EL (cell line): ENCODE measurements around the gene VAMP1.
"Not testable (repeated sequence)": the region's sequence is repeated elsewhere in the genome, so short reads cannot be mapped to it uniquely, and the experiment has no call there.

ENCODE experiments used
- DNase-seq: peaks from one replicate; pipeline ENCODE4 v3.0.0-alpha.2; 2016

VAMP1 gene

DNA sequence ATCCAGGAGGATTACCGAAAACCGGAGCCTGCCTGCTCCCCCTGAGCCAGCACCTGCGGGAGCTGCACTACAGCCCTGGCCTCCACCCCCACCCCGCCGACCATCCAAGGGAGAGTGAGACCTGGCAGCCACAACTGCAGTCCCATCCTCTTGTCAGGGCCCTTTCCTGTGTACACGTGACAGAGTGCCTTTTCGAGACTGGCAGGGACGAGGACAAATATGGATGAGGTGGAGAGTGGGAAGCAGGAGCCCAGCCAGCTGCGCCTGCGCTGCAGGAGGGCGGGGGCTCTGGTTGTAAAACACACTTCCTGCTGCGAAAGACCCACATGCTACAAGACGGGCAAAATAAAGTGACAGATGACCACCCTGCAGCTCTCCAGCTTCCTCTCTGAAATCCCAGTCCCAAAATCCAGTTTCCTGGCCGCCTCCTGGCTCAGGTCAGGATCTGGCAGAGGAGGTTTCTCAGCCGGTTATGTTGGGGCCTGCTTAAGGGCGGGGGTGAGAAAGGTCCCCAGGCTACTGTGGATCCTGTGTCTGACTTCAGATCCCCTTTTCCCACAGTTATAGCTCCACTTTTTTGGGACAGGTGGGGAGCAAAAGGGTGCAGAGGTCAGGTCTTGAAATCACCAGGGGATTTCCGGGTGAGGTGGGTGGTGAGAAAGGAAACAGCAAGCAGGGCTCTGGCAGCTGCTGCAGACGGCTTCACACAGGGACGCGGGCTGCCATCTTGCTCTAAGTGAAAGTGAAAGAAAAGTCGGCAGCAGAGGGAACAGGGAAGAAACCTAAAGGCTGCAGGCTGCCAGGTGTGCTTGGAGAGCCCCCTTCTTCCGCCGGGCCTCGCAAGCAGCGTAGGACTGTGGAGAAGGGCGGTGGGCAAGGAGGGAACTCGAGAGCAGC, 18.9 kb downstream of the VAMP1 start, which contains the start of gene TAPBPL:
TSS of gene TAPBPL (plus strand) at position 695 of the 897 bp plus-strand sequence. CDS start 207 bp downstream, outside the sequence.
- peak; percentile 85 for DNase-seq

- no peak for DNase-seq
These were observed 19.6 kb downstream of the VAMP1 start for GRCh38 chr12:6450869-6451347.

- no peak for DNase-seq
These were observed 20.2 kb downstream of the VAMP1 start for GRCh38 chr12:6450091-6450868.

DNA sequence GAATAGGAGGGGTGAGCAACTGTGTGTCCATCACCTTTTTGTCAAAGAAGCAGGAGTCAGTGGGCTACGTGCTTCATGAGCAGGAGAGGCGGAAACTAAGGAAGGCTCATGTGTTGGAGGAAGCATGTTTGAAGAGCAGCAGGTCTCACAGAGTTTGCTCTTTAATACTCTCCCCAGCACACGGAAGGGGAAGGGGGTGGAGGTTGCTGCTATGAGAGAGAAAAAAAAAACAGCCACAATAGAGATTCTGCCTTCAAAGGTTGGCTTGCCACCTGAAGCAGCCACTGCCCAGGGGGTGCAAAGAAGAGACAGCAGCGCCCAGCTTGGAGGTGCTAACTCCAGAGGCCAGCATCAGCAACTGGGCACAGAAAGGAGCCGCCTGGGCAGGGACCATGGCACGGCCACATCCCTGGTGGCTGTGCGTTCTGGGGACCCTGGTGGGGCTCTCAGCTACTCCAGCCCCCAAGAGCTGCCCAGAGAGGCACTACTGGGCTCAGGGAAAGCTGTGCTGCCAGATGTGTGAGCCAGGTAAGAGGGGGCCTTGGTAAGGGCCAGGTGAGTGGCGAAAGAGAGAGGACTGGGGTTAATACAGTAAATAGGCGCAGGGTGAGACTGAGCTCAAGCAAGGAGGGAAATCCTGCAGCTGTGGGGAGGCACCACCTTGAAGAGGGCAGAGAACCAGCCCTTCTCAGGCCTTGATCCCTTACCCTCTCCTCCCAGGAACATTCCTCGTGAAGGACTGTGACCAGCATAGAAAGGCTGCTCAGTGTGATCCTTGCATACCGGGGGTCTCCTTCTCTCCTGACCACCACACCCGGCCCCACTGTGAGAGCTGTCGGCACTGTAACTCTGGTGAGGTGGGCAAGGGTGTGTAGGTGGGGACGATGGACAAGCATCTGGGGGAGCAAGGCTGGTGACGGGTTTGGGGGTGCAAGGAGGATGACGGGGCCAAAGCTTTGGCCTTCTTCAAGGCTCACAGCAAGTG, 25.5 kb downstream of the VAMP1 start, which contains the start of gene CD27:
TSS of gene CD27 (plus strand) at position 252 of the 985 bp plus-strand sequence. CDS start at position 393, 141 bp downstream.
- DNase-seq = no peak

DNA sequence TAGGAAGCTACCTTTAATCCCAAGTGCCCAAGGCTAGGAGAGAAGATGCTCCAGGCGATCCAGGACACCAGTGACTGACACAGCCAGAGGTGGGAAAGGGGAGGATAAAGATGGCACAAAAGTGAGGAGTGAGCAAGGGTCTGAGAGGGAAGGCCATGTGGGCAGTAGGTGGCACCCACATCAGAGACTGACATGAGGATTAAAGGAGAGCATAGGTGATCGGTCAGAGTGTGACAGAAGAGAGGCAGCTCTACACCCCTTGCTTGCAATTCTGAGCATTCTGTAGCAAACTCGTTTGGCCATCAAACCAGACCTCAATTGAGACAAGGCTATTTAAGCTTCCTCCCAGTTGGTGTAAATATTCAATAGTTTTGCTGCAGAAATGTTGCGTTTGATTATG, 26.4 kb downstream of the VAMP1 start:
- DNase-seq = no peak

DNA sequence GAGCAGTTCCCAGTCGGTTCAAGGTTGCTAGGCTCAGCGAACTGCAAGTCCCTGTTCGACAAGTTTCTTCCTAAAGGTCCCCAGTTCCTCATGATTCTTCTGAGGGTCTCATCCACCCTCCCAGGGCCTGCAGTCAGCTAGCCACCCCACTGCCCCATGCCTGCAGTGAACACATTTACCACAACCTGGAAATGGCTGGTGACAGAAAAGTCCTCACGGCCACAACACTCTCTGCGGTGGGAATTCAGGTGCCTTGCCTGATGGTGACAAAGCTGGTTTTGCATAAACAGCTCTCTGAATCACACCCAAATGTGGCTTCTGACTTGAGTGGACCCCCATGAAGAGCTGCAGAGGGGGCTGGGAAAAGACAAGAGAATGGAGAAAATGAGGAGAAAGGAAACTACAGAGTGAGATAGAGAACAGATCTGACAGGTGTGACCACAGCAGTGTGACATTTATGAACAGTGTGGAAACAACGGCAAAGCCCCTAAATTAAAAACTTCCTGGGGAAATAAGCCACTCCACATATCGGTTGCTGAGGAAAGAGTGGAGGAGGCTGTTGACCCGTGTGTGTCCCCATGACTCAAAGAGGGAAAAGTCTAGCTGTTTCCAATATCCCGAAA, 27.0 kb downstream of the VAMP1 start:
- no peak for DNase-seq

DNA sequence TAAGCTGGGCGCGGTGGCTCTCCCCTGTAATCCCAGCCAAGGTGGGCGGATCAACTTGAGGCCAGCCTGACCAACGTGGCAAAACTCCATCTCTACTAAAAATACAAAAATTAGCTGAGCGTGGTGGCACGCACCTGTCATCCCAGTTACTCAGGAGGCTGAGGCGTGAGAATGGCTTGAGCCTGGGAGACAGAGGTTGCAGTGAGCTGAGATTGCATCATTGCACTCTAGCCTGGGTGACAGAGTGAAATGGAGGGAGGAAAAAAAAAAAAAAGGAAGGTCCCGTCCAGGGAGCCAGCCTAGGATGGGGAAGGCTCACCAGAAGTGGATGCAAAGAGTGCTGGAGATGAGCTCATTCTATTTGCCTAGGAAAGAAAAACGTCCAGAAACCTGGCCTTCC, 27.6 kb downstream of the VAMP1 start:
- DNase-seq = no peak

GRCh38 chr12:6440391-6440790, 30.1 kb downstream of the VAMP1 start:
- no peak for DNase-seq

GRCh38 chr12:6438345-6438744, 32.1 kb downstream of the VAMP1 start:
- no peak for DNase-seq

DNA sequence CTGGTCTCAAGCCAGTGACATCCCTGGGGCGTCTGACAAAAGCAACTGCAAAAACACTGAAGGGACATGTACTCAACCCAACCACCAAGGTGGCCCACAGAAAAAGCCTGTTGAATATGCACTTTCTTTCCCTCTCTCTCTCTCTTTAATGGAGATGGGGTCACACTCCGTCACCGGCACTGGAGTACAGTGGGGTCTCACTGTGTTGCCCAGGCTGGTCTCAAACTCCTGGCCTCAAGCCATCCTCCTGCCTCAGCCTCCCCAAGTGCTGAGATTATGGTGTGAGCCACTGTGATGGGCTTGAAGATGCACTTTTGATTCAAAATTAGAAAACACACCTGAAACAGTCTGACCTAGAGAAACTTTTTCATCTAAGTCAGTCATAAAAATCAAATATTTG, 32.9 kb downstream of the VAMP1 start:
- no peak for DNase-seq

DNA sequence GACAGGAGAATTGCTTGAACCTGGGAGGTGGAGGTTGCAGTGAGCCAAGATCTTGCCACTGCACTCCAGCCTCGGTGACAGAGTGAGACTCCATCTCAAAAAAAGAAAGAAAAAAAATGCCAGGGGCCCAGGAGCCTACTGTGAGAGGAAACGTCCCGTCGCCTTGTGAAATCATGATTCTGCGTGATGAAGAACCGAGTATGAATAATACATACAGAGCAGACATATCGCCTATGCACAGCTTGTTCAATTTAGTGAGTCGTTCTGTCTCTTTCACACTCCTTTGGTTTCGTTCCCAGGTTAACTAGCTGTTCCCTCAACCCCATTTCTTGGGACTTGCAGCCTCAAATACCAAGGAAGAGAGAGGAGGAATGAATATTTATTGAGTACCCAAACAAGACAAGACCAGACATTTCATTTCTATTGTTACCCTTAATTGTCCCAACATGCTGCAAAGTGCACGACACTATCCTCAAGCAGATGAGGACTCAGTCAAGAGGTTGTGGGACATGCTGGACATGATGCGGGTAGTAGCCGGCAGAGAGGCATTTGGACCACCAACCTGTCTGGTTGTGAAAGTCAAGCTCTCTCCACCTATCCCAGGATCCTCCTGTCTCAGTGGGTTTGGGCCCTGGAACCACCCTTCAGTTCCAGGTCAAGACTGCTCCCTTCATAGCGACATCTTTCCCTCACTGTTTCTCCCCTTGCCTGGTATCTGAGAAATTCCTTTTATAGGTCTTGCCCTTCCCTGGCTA, 34.3 kb downstream of the VAMP1 start:
- no peak for DNase-seq

- DNase-seq = no peak
These were observed 36.0 kb downstream of the VAMP1 start for GRCh38 chr12:6434205-6435140.

DNA sequence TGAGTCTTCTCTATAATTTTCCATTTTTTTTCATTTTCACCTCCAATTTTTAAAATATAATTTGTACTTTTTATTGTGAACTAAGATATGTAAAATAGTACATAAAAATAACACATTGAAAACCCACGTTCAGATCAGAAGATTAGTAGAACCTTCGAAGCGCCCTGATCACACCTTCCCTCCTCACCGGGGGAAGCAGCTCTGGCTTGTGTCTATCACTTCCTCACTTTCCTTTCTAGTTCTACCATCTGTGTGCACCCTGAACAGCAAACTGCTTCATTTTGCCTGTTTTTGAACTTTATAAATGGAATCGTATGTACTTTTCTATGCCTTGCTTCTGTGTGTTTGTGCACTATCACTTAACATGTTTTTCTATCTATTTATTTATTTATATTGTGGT, 37.5 kb downstream of the VAMP1 start:
- no peak for DNase-seq

GRCh38 chr12:6430124-6430989, 40.1 kb downstream of the VAMP1 start:
- peak; percentile 98 for DNase-seq

DNA sequence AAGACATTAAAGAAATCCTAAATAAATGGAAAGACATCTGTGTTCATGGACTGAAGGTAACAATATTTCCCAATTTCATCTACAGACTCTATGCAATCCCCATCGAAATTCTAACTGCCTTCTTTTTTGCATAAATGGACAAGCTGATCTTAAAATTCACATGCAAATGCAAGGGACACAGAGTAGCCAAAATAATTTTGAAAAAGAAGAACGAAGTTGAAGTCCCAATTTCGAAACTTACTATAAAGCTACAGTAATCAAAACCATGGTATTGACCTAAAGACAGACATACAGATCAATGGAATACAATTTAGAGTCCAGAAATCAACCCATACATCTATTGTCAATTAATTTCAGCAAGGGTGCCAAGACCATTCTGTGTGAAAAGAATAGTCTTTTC, 42.2 kb downstream of the VAMP1 start:
- no peak for DNase-seq

DNA sequence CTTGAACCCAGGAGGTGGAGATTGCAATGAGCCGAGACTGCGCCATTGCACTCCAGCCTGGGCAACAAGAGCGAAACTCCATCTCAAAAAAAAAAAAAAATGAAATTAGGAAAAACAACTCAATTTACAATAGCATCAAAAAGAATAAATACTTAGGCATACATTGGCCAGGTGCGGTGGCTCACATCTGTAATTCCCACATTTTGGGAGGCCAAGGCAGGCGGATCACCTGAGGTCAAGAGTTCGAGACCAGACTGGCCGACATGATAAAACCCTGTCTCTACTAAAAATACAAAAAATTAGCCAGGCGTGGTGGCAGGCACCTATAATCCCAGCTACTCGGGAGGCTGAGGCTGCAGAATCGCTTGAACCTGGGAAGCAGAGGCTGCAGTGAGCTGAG, 42.7 kb downstream of the VAMP1 start:
- DNase-seq = not testable (repeated sequence)

GRCh38 chr12:6426882-6427671, 43.4 kb downstream of the VAMP1 start:
- DNase-seq = no peak
